Kidney (tissue), 14 donors: Measurements from ENCODE around the gene PYGB. TPM values are rescaled to one million over a fixed set of nuclear protein-coding genes. Genes with fewer than 3 reads are reported as not detected.
A peak's percentile ranks its signal among the peaks of the same experiment; 100 is the strongest.

ENCODE experiments used
- DNase-seq, 5 donors: peaks; one replicate each; pipeline ENCODE4 v3.0.0-alpha.2; 2013 to 2020
- FAIRE-seq: peaks from 2 replicates; lab custom pipeline; 2012; peaks lifted over from hg19 to GRCh38; lab: Jason Lieb, UNC
- H3K27ac ChIP-seq, 2 donors: one replicate each; pipeline ENCODE4 v1.7.0; 2013; ENCODE audit warnings: low read depth in 2 of 2, low read length in 2 of 2, inconsistent platforms in 1 of 2
- H3K27me3 ChIP-seq: one replicate; pipeline ENCODE4 v1.7.1; 2013; ENCODE audit warnings: low read length, inconsistent platforms; ENCODE audit not compliant: control insufficient read depth, insufficient read depth
- H3K36me3 ChIP-seq, 3 donors: one replicate each; pipeline versions ENCODE4 v1.7.0 to v1.7.1; 2013; ENCODE audit warnings: low read length in 3 of 3, control low read depth in 1 of 3, inconsistent platforms in 1 of 3; ENCODE audit not compliant: insufficient read depth in 3 of 3, control insufficient read depth in 2 of 3
- H3K4me1 ChIP-seq, 3 donors: one replicate each; pipeline versions ENCODE4 v1.7.0 to v1.7.1; 2013; ENCODE audit warnings: low read length in 3 of 3, inconsistent platforms in 1 of 3, low read depth in 1 of 3; ENCODE audit not compliant: control insufficient read depth in 2 of 3, insufficient read depth in 2 of 3
- H3K4me3 ChIP-seq, 3 donors: one replicate each; pipeline versions ENCODE4 v1.7.0 to v1.8.1; 2013; ENCODE audit warnings: low read length in 3 of 3, control low read depth in 1 of 3, inconsistent platforms in 1 of 3
- H3K9ac ChIP-seq, 3 donors: one replicate each; pipeline versions ENCODE4 v1.7.0 to v1.7.1; 2013; ENCODE audit warnings: low read length in 3 of 3, control low read depth in 1 of 3, inconsistent platforms in 1 of 3
- H3K9me3 ChIP-seq, 3 donors: one replicate each; pipeline versions ENCODE4 v1.7.0 to v1.7.1; 2013; ENCODE audit warnings: low read length in 3 of 3, control low read depth in 1 of 3, inconsistent platforms in 1 of 3; ENCODE audit not compliant: control insufficient read depth in 2 of 3, insufficient read depth in 1 of 3
- intact Hi-C: fragments of 100-400 bp; cut with DNase I; formaldehyde crosslinking; loops from one replicate; pipeline ENCODE4 v1.11.1; 2022
- polyA plus RNA-seq: library from polyadenylated mRNA; stranded (reverse); fragments of 350-450 nt; fragmentation: Illumina TruSeq; extraction: RNeasy Lipid Tissue Mini Kit (QIAGEN cat#74804); gene quantifications from one replicate; pipeline ENCODE4 v1.2.3, GENCODE V29; 2014; ENCODE audit warnings: low read depth, low replicate concordance; ENCODE audit not compliant: insufficient read depth
- total RNA-seq: library from RNA; stranded (reverse); fragmentation: NEBNext Ultra II Directional; extraction: Animal tissue kit (Norgen Biotek cat#: 25700); gene quantifications from one replicate; pipeline ENCODE4 v1.2.1, GENCODE V29; 2021
- TF ChIP-seq, protein P1 (sequence below): IDR thresholded peaks from 3 replicates; pipeline ENCODE4 v1.5.1; 2012; ENCODE audit warnings: mild to moderate bottlenecking, moderate library complexity, borderline replicate concordance; ENCODE audit not compliant: insufficient read depth; ENCODE audit errors: extremely low read depth
- donor health status: control.
- donor health status: control.
- donor health status: control.
- donor health status: control.
- donor health status: control.
- donor health status: DM: yes; HTN: yes; CAD: no.
- donor health status: Normal renal cell carcinoma (clear cell type).

The PYGB gene
- total and polyA plus RNA-seq, 2 donors from 2014 or later: 50.9 to 176 TPM

DNA sequence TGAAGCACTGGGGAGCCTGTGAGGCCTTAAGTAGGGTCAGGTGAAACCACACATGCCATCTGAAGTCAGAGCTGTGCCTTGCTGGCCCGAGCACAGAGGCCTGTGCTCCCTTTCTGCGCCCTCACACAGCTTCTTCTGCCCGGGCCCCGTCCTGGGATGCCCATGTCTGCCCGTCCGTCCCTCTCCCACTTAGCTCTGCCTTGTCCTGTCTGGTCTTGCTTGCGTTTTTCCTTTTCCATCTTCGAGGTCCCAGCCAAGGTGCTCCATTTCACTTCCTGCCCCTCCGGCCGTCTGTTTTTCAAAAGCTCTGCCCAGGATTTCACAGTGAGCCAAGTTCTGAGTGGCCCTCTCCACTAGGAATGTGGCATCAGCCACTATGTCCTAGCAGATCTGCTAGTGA lies 45.6 kb downstream of the PYGB start:
- Histone ChIP-seq H3K4me1 (peaks cover 0 to 15% (median 5%) of the 10 kb centered on the region in 3 donors), H3K9ac (no peak overlapping the region), H3K27me3 (no peaks in the 10 kb centered on the region), H3K9me3 (no peaks in the 10 kb centered on the region), H3K36me3 (peaks cover 0 to 6% (median 6%) of the 10 kb centered on the region in 3 donors), H3K4me3 (no peak overlapping the region), H3K27ac (no peak overlapping the region)
- TF ChIP-seq, protein P1, sequence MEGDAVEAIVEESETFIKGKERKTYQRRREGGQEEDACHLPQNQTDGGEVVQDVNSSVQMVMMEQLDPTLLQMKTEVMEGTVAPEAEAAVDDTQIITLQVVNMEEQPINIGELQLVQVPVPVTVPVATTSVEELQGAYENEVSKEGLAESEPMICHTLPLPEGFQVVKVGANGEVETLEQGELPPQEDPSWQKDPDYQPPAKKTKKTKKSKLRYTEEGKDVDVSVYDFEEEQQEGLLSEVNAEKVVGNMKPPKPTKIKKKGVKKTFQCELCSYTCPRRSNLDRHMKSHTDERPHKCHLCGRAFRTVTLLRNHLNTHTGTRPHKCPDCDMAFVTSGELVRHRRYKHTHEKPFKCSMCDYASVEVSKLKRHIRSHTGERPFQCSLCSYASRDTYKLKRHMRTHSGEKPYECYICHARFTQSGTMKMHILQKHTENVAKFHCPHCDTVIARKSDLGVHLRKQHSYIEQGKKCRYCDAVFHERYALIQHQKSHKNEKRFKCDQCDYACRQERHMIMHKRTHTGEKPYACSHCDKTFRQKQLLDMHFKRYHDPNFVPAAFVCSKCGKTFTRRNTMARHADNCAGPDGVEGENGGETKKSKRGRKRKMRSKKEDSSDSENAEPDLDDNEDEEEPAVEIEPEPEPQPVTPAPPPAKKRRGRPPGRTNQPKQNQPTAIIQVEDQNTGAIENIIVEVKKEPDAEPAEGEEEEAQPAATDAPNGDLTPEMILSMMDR: no peak
- no peak for FAIRE-seq
- intact Hi-C loops: no loop called here
- no peak for DNase-seq

DNA sequence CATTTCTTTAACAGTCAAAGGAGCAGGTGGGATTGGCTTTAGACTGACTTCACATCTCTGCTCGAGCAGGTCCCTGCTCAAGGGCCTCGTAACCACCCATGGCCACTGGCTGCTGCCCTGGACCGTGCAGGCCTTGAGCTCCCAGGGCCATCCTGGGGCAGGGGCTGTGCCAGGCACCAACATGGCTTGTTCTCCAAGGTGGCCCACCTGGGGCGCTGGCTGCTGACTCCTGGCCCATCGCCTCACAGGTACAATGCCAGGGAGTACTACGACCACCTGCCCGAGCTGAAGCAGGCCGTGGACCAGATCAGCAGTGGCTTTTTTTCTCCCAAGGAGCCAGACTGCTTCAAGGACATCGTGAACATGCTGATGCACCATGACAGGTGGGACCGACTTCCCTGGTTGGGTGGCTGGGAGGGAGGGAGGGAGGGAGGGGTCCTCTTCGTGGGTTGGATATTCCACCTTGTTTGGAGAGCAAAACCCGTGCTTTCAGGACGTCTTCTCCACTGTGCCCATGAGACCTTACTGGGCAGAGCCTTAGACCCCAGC lies 46.1 kb downstream of the PYGB start:
- no peaks in the 10 kb centered on the region for H3K27me3 ChIP-seq
- H3K9ac ChIP-seq: no peak overlapping the region
- no peak overlapping the region for H3K27ac ChIP-seq
- peaks cover 0 to 15% (median 5%) of the 10 kb centered on the region in 3 donors for H3K4me1 ChIP-seq
- FAIRE-seq (no peak), DNase-seq (no peak)
- peaks cover 0 to 8% (median 3%) of the 10 kb centered on the region in 3 donors for H3K36me3 ChIP-seq
- intact Hi-C loops: no loop called here
- TF ChIP-seq, protein P1: no peak
- no peak overlapping the region for H3K4me3 ChIP-seq
- no peaks in the 10 kb centered on the region for H3K9me3 ChIP-seq

DNA sequence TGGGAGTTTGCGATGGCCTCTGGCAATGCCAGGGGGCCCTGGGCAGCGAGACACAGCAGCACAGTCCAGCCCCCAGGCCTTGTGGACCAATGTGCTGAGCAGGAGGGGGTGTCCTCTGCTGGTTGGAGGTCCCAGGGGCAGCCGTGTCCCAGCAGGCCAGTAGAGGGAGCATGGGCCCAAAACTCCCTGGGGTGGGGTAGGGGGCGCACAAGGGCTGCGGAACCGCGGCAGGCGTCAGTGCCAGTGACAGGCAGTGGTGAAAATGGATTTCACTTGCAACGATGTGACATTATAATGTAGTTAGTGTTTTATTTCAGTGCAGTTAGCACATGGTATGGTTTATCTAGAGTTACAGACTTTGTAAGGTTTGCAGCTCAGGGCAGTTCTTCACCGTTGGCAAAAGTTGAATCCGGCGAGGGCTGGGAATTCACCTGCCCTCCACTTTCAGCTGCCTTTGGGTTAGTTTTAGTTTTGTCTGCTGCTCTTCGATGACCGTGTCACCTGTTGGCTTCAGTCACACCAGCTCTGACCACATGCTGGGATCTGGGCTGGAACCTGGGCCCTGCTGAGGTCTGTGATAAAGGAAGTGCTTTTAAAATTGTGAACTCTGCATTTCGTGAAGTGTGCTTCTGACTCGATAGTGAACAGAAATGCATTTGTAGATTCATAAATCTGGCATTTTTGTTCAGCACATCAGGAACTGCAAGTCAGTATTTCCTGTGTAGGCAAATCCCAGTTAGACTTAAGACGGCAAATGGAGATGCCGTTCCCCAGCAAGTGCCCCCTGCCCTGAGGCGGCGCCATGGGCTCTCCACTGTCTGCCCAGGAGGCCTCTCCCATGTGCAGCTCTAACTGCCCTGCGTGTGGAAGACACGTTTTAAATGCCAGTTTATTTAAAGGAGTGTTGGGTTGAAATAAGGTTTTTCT lies 46.8 kb downstream of the PYGB start:
- Histone ChIP-seq H3K4me1 (peaks cover 0 to 15% (median 5%) of the 10 kb centered on the region in 3 donors), H3K36me3 (peaks cover 0 to 8% (median 0%) of the 10 kb centered on the region in 3 donors), H3K27ac (no peak overlapping the region), H3K9me3 (no peaks in the 10 kb centered on the region), H3K9ac (no peak overlapping the region), H3K4me3 (no peak overlapping the region), H3K27me3 (no peaks in the 10 kb centered on the region)
- DNase-seq (peak in 4 of 5 donors; percentile 70 to 78 (median 77)), FAIRE-seq (no peak)
- TF ChIP-seq, protein P1: peak; percentile 77
- intact Hi-C loops: no loop called here
